A673 (cell line): ENCODE measurements around the gene RNF212B. TPM values are rescaled to one million over a fixed set of nuclear protein-coding genes. Genes with fewer than 3 reads are reported as not detected.

Source experiments
- BruUV-seq: library from RNA; stranded (reverse); fragments of 400-500 nt; replicated peaks from 2 replicates; lab custom pipeline; 2021; lab: Mats Ljungman, UMichigan
- CTCF ChIA-PET: fragments of 300-600 bp; sonication (Branson Sonifier 250); formaldehyde crosslinking; loops from one replicate; lab custom pipeline; 2022; ENCODE audit warnings: antibody characterized with exemption; lab: Charles Lee
- POLR2A ChIA-PET: fragments of 300-600 bp; sonication (Branson Sonifier 250); formaldehyde crosslinking; loops from one replicate; lab custom pipeline; 2022; ENCODE audit warnings: antibody characterized with exemption; ENCODE audit not compliant: low non-redundant PET; lab: Charles Lee
- DNase-seq: peaks from one replicate; pipeline ENCODE4 v3.0.0-alpha.2; 2015; ENCODE audit warnings: low spot score
- H3K27ac ChIP-seq: fragments of 200-600 bp; sonication (generic); 2 replicates; pipeline ENCODE4 v1.5.1; 2016; ENCODE audit warnings: mixed run types, low read depth, mild to moderate bottlenecking, mixed read lengths, antibody characterized with exemption, low read length; ENCODE audit not compliant: poor library complexity, severe bottlenecking
- H3K27me3 ChIP-seq: fragments of 200-600 bp; sonication (generic); replicated peaks from 2 replicates; pipeline ENCODE4 v1.6.1; 2017; ENCODE audit warnings: mixed run types, low read depth, mild to moderate bottlenecking, mixed read lengths, antibody characterized with exemption, low read length; ENCODE audit not compliant: insufficient read depth, poor library complexity
- H3K36me3 ChIP-seq: fragments of 200-600 bp; sonication (generic); 2 replicates; pipeline ENCODE4 v1.6.1; 2016; ENCODE audit warnings: mixed run types, mild to moderate bottlenecking, mixed read lengths, antibody characterized with exemption, low read length; ENCODE audit not compliant: insufficient read depth, poor library complexity, severe bottlenecking
- H3K4me1 ChIP-seq: fragments of 200-600 bp; sonication (generic); 2 replicates; pipeline ENCODE4 v1.6.1; 2017; ENCODE audit warnings: mixed run types, mild to moderate bottlenecking, mixed read lengths, antibody characterized with exemption, low read length; ENCODE audit not compliant: insufficient read depth, poor library complexity, severe bottlenecking
- H3K4me3 ChIP-seq: fragments of 200-600 bp; sonication (generic); 2 replicates; pipeline ENCODE4 v1.5.1; 2016; ENCODE audit warnings: low read depth, mixed run types, mild to moderate bottlenecking, mixed read lengths, low read length; ENCODE audit not compliant: poor library complexity, severe bottlenecking
- H3K9me3 ChIP-seq: fragments of 200-600 bp; sonication (generic); 2 replicates; pipeline ENCODE4 v1.6.1; 2016; ENCODE audit warnings: mixed run types, low read depth, mild to moderate bottlenecking, mixed read lengths, antibody characterized with exemption, low read length; ENCODE audit not compliant: poor library complexity, severe bottlenecking
- EZH2 ChIP-seq: fragments of 200-600 bp; sonication (generic); IDR thresholded peaks from 2 replicates; pipeline ENCODE4 v1.6.1; 2017; ENCODE audit warnings: borderline replicate concordance, low read depth, mild to moderate bottlenecking, mixed read lengths, antibody characterized with exemption, low read length; ENCODE audit not compliant: poor library complexity, severe bottlenecking
- intact Hi-C: fragments of 100-400 bp; cut with micrococcal nuclease; formaldehyde crosslinking; loops from one replicate; pipeline ENCODE4 v1.10.0; 2022; ENCODE audit not compliant: unreplicated experiment
- total RNA-seq: library from RNA; stranded (reverse); gene quantifications from 2 replicates; pipeline ENCODE4 v1.2.3, GENCODE V29; 2021
- TF ChIP-seq, protein P1 (sequence below): fragments of 300-800, 200-600 bp; sonication (generic); conservative IDR thresholded peaks from 2 replicates; pipeline ENCODE4 v1.5.1; 2017; ENCODE audit warnings: low read depth, mild to moderate bottlenecking, antibody characterized with exemption, low read length, moderate library complexity, mixed read lengths

Gene RNF212B
- total RNA-seq, 1 experiment from 2014 or later = not detected

DNA sequence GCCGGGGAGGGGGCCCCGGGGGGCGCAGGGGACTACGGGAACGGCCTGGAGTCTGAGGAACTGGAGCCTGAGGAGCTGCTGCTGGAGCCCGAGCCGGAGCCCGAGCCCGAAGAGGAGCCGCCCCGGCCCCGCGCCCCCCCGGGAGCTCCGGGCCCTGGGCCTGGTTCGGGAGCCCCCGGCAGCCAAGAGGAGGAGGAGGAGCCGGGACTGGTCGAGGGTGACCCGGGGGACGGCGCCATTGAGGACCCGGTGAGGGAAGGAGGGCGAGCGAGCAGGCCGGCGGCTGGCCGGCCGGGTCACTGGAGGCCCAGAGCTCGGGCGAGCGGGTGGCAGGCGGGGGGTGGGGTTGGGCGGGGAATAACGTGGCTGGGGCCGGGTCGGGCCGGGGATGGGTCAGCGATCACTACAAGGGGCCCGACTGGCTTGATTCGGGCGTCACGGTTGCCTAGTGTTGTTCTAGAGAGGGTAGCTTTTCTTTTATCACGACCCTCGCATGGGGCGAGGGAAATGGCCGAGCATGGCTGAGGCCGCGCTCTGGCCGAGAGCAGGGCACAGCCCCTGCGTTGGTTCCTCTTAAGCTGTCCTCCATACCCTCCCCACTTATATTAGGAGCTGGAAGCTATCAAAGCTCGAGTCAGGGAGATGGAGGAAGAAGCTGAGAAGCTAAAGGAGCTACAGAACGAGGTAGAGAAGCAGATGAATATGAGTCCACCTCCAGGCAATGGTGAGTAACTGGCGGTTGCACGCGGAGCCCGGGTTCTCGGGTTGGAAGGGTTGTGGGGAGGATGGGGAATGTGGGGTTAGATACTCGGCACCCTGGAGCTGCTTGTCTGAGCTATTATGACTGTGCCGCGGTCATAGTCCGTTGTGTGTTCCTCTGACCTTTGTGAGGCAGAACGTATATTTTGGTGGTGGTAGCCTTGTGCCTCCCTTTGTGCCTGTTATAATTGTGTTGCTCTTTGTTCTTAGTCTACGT lies 84.1 kb downstream of the RNF212B start:
- BruUV-seq = no TSS peak

More for the DNA sequence above, 84.1 kb downstream of the RNF212B start:
- ChIA-PET POLR2A (interaction anchor here (0.6 kb wide), 2 partner anchors 61 to 1486 kb away, joined by 3 to 5 read pairs; no protein-coding TSS in a partner anchor), CTCF (interaction anchor here (0.7 to 3.1 kb wide), 6 partner anchors 21 to 262 kb away, joined by 3 to 9 read pairs (median 4); no protein-coding TSS in a partner anchor)
- TF ChIP-seq, protein P1, sequence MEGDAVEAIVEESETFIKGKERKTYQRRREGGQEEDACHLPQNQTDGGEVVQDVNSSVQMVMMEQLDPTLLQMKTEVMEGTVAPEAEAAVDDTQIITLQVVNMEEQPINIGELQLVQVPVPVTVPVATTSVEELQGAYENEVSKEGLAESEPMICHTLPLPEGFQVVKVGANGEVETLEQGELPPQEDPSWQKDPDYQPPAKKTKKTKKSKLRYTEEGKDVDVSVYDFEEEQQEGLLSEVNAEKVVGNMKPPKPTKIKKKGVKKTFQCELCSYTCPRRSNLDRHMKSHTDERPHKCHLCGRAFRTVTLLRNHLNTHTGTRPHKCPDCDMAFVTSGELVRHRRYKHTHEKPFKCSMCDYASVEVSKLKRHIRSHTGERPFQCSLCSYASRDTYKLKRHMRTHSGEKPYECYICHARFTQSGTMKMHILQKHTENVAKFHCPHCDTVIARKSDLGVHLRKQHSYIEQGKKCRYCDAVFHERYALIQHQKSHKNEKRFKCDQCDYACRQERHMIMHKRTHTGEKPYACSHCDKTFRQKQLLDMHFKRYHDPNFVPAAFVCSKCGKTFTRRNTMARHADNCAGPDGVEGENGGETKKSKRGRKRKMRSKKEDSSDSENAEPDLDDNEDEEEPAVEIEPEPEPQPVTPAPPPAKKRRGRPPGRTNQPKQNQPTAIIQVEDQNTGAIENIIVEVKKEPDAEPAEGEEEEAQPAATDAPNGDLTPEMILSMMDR = no peak
- no peak for TF ChIP-seq EZH2
- intact Hi-C loops = loop anchor here (5.0 kb wide), 2 partner anchors 45 to 145 kb away; partner anchors contain the start of genes EFS and NGDN
- Histone ChIP-seq H3K27ac (peak overlapping the region; percentile 95), H3K27me3 (no peaks in the 10 kb centered on the region), H3K36me3 (peaks cover 42% of the 10 kb centered on the region), H3K9me3 (no peaks in the 10 kb centered on the region), H3K4me3 (peak overlapping the region; percentile 78), H3K4me1 (peaks cover 13% of the 10 kb centered on the region)
- peak; percentile 49 for DNase-seq

Other genes with a start within 250 kb of the RNF212B start
- gene C14orf93, start 227.8 kb upstream of the RNF212B start, total RNA-seq = 9.9 and 10.8 TPM in 2 replicates
- gene PSMB5, start 203.0 kb upstream of the RNF212B start, total RNA-seq = 491 and 500 TPM in 2 replicates
- not detected in 2 replicates for gene PSMB11, start 195.7 kb upstream of the RNF212B start, total RNA-seq
- 44.8 and 47.0 TPM in 2 replicates for gene CDH24, start 180.4 kb upstream of the RNF212B start, total RNA-seq
- 325 and 339 TPM in 2 replicates for gene ACIN1, start 142.8 kb upstream of the RNF212B start, total RNA-seq
- 50.3 and 54.5 TPM in 2 replicates for gene C14orf119, start 142.4 kb upstream of the RNF212B start, total RNA-seq
- gene CIROP, start 132.9 kb upstream of the RNF212B start, total RNA-seq = not detected in 2 replicates
- not detected in 2 replicates for gene CEBPE, start 118.7 kb upstream of the RNF212B start, total RNA-seq
- 18.3 and 24.8 TPM in 2 replicates for gene SLC7A8, start 54.3 kb upstream of the RNF212B start, total RNA-seq
- 6.3 and 9.5 TPM in 2 replicates for gene HOMEZ, start 48.2 kb downstream of the RNF212B start, total RNA-seq
- 9.7 and 10.9 TPM in 2 replicates for gene PPP1R3E, start 64.9 kb downstream of the RNF212B start, total RNA-seq
- 22.8 and 25.1 TPM in 2 replicates for gene BCL2L2, start 68.9 kb downstream of the RNF212B start, total RNA-seq
- gene PABPN1, start 83.5 kb downstream of the RNF212B start, total RNA-seq = 275 and 287 TPM in 2 replicates
- 23.0 and 28.4 TPM in 2 replicates for gene SLC22A17, start 115.0 kb downstream of the RNF212B start, total RNA-seq
- gene EFS, start 127.2 kb downstream of the RNF212B start, total RNA-seq = 55.9 and 60.9 TPM in 2 replicates
- not detected in 2 replicates for gene IL25, start 134.9 kb downstream of the RNF212B start, total RNA-seq
- gene CMTM5, start 139.1 kb downstream of the RNF212B start, total RNA-seq = not detected in 2 replicates
- gene MYH6, start 170.3 kb downstream of the RNF212B start, total RNA-seq = not detected in 2 replicates
- gene MYH7, start 197.7 kb downstream of the RNF212B start, total RNA-seq = not detected in 2 replicates
- 59.9 and 71.2 TPM in 2 replicates for gene NGDN, start 231.8 kb downstream of the RNF212B start, total RNA-seq